IPS DF 4.7 (cell line): Measurements from ENCODE around the gene MADCAM1.
A peak's percentile ranks its signal among the peaks of the same experiment; 100 is the strongest.

Experiments
- DNase-seq: peaks from one replicate; pipeline ENCODE4 v3.0.0-alpha.2; 2013; ENCODE audit warnings: low spot score; ENCODE audit errors: extremely low read depth

The MADCAM1 gene

GRCh38 chr19:508204-509150 lies 12.2 kb downstream of the MADCAM1 start:
- no peak for DNase-seq

GRCh38 chr19:510606-511100 lies 14.4 kb downstream of the MADCAM1 start:
- peak; percentile 92 for DNase-seq

GRCh38 chr19:511101-511851 lies 15.0 kb downstream of the MADCAM1 start:
- DNase-seq: no peak

- DNase-seq: no peak
Observed at GRCh38 chr19:512547-513365, 16.5 kb downstream of the MADCAM1 start.

- DNase-seq: no peak
Observed at GRCh38 chr19:513368-514165, 17.3 kb downstream of the MADCAM1 start.

- DNase-seq: no peak
Observed at GRCh38 chr19:514166-514663, 17.9 kb downstream of the MADCAM1 start.

- DNase-seq: no peak
Observed at GRCh38 chr19:517721-518597, 21.7 kb downstream of the MADCAM1 start.

- DNase-seq: no peak
Observed at GRCh38 chr19:518598-519231, 22.4 kb downstream of the MADCAM1 start.

- DNase-seq: no peak
Observed at GRCh38 chr19:519449-519865, 23.2 kb downstream of the MADCAM1 start.

- no peak for DNase-seq
Observed at GRCh38 chr19:522726-523125, 26.4 kb downstream of the MADCAM1 start.

GRCh38 chr19:524062-524674 lies 27.9 kb downstream of the MADCAM1 start:
- DNase-seq: no peak

GRCh38 chr19:525029-525428 lies 28.7 kb downstream of the MADCAM1 start:
- DNase-seq: no peak

GRCh38 chr19:525857-526419 lies 29.7 kb downstream of the MADCAM1 start:
- no peak for DNase-seq

GRCh38 chr19:530134-531008 lies 34.1 kb downstream of the MADCAM1 start:
- no peak for DNase-seq

GRCh38 chr19:531009-531752 lies 34.9 kb downstream of the MADCAM1 start:
- no peak for DNase-seq
